GM10847 (cell line): ENCODE results near the gene ANK3.

Source experiments
- POLR2A ChIP-seq: IDR thresholded peaks from 2 replicates; pipeline ENCODE4 v1.6.1; 2011; ENCODE audit not compliant: insufficient read length; ENCODE audit errors: extremely low read depth

The ANK3 gene

GRCh38 chr10:60099998-60100747 lies 289.5 kb downstream of the ANK3 start:
- no peak for TF ChIP-seq POLR2A

GRCh38 chr10:60098677-60099601 lies 290.7 kb downstream of the ANK3 start:
- no peak for TF ChIP-seq POLR2A

- TF ChIP-seq POLR2A: no peak
Observed at GRCh38 chr10:60096761-60097513, 292.7 kb downstream of the ANK3 start.

- TF ChIP-seq POLR2A: no peak
Observed at GRCh38 chr10:60093317-60093716, 296.4 kb downstream of the ANK3 start.

- no peak for TF ChIP-seq POLR2A
Observed at GRCh38 chr10:60086862-60087261, 302.8 kb downstream of the ANK3 start.

GRCh38 chr10:60086421-60086820 lies 303.3 kb downstream of the ANK3 start:
- TF ChIP-seq POLR2A: no peak

GRCh38 chr10:60082744-60083344 lies 306.8 kb downstream of the ANK3 start:
- no peak for TF ChIP-seq POLR2A

- TF ChIP-seq POLR2A: no peak
Observed at GRCh38 chr10:60082341-60082740, 307.3 kb downstream of the ANK3 start.

- no peak for TF ChIP-seq POLR2A
Observed at GRCh38 chr10:60073781-60074656, 315.7 kb downstream of the ANK3 start.

- no peak for TF ChIP-seq POLR2A
Observed at GRCh38 chr10:60073397-60073780, 316.3 kb downstream of the ANK3 start.

- no peak for TF ChIP-seq POLR2A
Observed at GRCh38 chr10:60069311-60069710, 320.4 kb downstream of the ANK3 start.

GRCh38 chr10:60050366-60050765 lies 339.3 kb downstream of the ANK3 start:
- no peak for TF ChIP-seq POLR2A

GRCh38 chr10:60048091-60048501 lies 341.6 kb downstream of the ANK3 start:
- TF ChIP-seq POLR2A: no peak

GRCh38 chr10:60045571-60045970 lies 344.1 kb downstream of the ANK3 start:
- no peak for TF ChIP-seq POLR2A
